ENCODE data around the gene PITPNM3.
A peak's percentile ranks its signal among the peaks of the same experiment; 100 is the strongest.

The PITPNM3 gene

GRCh38 chr17:6476076-6476809, 80.1 kb downstream of the PITPNM3 start:
- no peak for DNase-seq

- DNase-seq = peak; percentile 31
Measured at GRCh38 chr17:6475411-6475810, 80.9 kb downstream of the PITPNM3 start.

- DNase-seq = peak; percentile 55
Measured at GRCh38 chr17:6474906-6475305, 81.4 kb downstream of the PITPNM3 start.

- DNase-seq = no peak
Measured at GRCh38 chr17:6474376-6474775, 82.0 kb downstream of the PITPNM3 start.

GRCh38 chr17:6473128-6473767, 83.1 kb downstream of the PITPNM3 start:
- peak; percentile 83 for DNase-seq

- no peak for DNase-seq
Measured at GRCh38 chr17:6472517-6472916, 83.8 kb downstream of the PITPNM3 start.

GRCh38 chr17:6471531-6472465, 84.6 kb downstream of the PITPNM3 start:
- DNase-seq = peak; percentile 56

GRCh38 chr17:6470751-6471521, 85.4 kb downstream of the PITPNM3 start:
- DNase-seq = no peak

- DNase-seq = no peak
Measured at GRCh38 chr17:6470146-6470718, 86.1 kb downstream of the PITPNM3 start.

GRCh38 chr17:6468051-6468790, 88.1 kb downstream of the PITPNM3 start:
- DNase-seq = no peak

- no peak for DNase-seq
Measured at GRCh38 chr17:6467567-6467966, 88.8 kb downstream of the PITPNM3 start.

GRCh38 chr17:6465206-6466003, 91.0 kb downstream of the PITPNM3 start:
- no peak for DNase-seq

- DNase-seq = no peak
Measured at GRCh38 chr17:6464446-6465041, 91.8 kb downstream of the PITPNM3 start.

- DNase-seq = no peak
Measured at GRCh38 chr17:6463616-6464445, 92.5 kb downstream of the PITPNM3 start.

- DNase-seq = no peak
Measured at GRCh38 chr17:6462692-6463091, 93.7 kb downstream of the PITPNM3 start.

GRCh38 chr17:6461792-6462524, 94.4 kb downstream of the PITPNM3 start:
- DNase-seq = peak; percentile 68

GRCh38 chr17:6461246-6461645, 95.1 kb downstream of the PITPNM3 start:
- DNase-seq = no peak

- no peak for DNase-seq
Measured at GRCh38 chr17:6460531-6461161, 95.7 kb downstream of the PITPNM3 start.
